MM.1S (cell line): ENCODE results near the gene VAV3.

Source experiments
- DNase-seq: peaks from one replicate; pipeline ENCODE4 v3.0.0-alpha.2; 2015
- H2AFZ ChIP-seq: fragments of 300-600 bp; sonication (generic); 2 replicates; pipeline ENCODE4 v1.6.0; 2016; ENCODE audit warnings: antibody characterized with exemption, low read length
- H3F3A ChIP-seq: fragments of 300-600 bp; sonication (generic); 2 replicates; pipeline ENCODE4 v1.6.1; 2016; ENCODE audit warnings: mild to moderate bottlenecking, antibody characterized with exemption, low read length, moderate library complexity, mixed read lengths; ENCODE audit not compliant: insufficient read depth
- H3K27ac ChIP-seq: fragments of 300-600 bp; sonication (generic); 2 replicates; pipeline ENCODE4 v1.5.1; 2016; ENCODE audit warnings: mild to moderate bottlenecking, low read length
- H3K27me3 ChIP-seq: fragments of 300-600 bp; sonication (generic); replicated peaks from 2 replicates; pipeline ENCODE4 v1.6.0; 2016; ENCODE audit warnings: low read length; ENCODE audit not compliant: insufficient read depth
- H3K36me3 ChIP-seq: fragments of 300-600 bp; sonication (generic); replicated peaks from 2 replicates; pipeline ENCODE4 v1.6.1; 2016; ENCODE audit warnings: mild to moderate bottlenecking, low read length, mixed read lengths; ENCODE audit not compliant: insufficient read depth
- H3K4me1 ChIP-seq: fragments of 300-600 bp; sonication (generic); 2 replicates; pipeline ENCODE4 v1.6.1; 2016; ENCODE audit warnings: low read length, mixed read lengths
- H3K4me2 ChIP-seq: fragments of 300-600 bp; sonication (generic); 2 replicates; pipeline ENCODE4 v1.6.0; 2016; ENCODE audit warnings: low read depth, low read length
- H3K4me3 ChIP-seq: fragments of 300-600 bp; sonication (generic); 2 replicates; pipeline ENCODE4 v1.5.1; 2016; ENCODE audit warnings: low read length, mixed read lengths
- H3K79me2 ChIP-seq: fragments of 300-600 bp; sonication (generic); 2 replicates; pipeline ENCODE4 v1.6.1; 2016; ENCODE audit warnings: mixed run types, low read length, mixed read lengths
- H3K9ac ChIP-seq: fragments of 300-600 bp; sonication (generic); 2 replicates; pipeline ENCODE4 v1.6.1; 2016; ENCODE audit warnings: low read length, mixed read lengths
- H3K9me2 ChIP-seq: fragments of 300-600 bp; sonication (generic); replicated peaks from 2 replicates; pipeline ENCODE4 v1.6.1; 2016; ENCODE audit warnings: mild to moderate bottlenecking, low read length, mixed read lengths; ENCODE audit not compliant: insufficient read depth
- H3K9me3 ChIP-seq: fragments of 300-600 bp; sonication (generic); replicated peaks from 2 replicates; pipeline ENCODE4 v1.6.1; 2016; ENCODE audit warnings: mild to moderate bottlenecking, low read length, mixed read lengths; ENCODE audit not compliant: insufficient read depth
- H4K20me1 ChIP-seq: fragments of 300-600 bp; sonication (generic); 2 replicates; pipeline ENCODE4 v1.6.1; 2016; ENCODE audit warnings: mild to moderate bottlenecking, low read length, moderate library complexity, mixed read lengths; ENCODE audit not compliant: insufficient read depth
- CTCF ChIP-seq: fragments of 300-600 bp; sonication (generic); IDR thresholded peaks from 2 replicates; pipeline ENCODE4 v1.5.1; 2016; ENCODE audit warnings: antibody characterized with exemption, low read length, mixed read lengths
- EZH2 ChIP-seq: fragments of 300-600 bp; sonication (generic); optimal IDR thresholded peaks from 2 replicates; pipeline ENCODE3; 2017; ENCODE audit warnings: low read depth, mild to moderate bottlenecking, antibody characterized with exemption, low read length, mixed read lengths
- EZH2phosphoT487 ChIP-seq: fragments of 300-600 bp; sonication (generic); IDR thresholded peaks from 2 replicates; pipeline ENCODE4 v1.6.1; 2018; ENCODE audit warnings: antibody characterized with exemption, low read length

Gene VAV3

GRCh38 chr1:107550358-107550757, 414.6 kb downstream of the VAV3 start:
- no peak overlapping the region for H3K9ac ChIP-seq
- DNase-seq, result no peak
- no peaks in the 10 kb centered on the region for H3K27me3 ChIP-seq
- TF ChIP-seq EZH2phosphoT487, result no peak
- TF ChIP-seq EZH2, result no peak
- no peak for TF ChIP-seq CTCF
- H3F3A ChIP-seq, result no peaks in the 10 kb centered on the region
- no peak overlapping the region for H2AFZ ChIP-seq
- no peaks in the 10 kb centered on the region for H4K20me1 ChIP-seq
- H3K4me2 ChIP-seq, result no peak overlapping the region
- no peaks in the 10 kb centered on the region for H3K9me2 ChIP-seq
- no peaks in the 10 kb centered on the region for H3K4me1 ChIP-seq
- no peak overlapping the region for H3K27ac ChIP-seq
- no peak overlapping the region for H3K4me3 ChIP-seq
- H3K36me3 ChIP-seq, result no peaks in the 10 kb centered on the region
- H3K79me2 ChIP-seq, result no peaks in the 10 kb centered on the region
- H3K9me3 ChIP-seq, result no peaks in the 10 kb centered on the region

- H3K36me3 ChIP-seq, result no peaks in the 10 kb centered on the region
- no peaks in the 10 kb centered on the region for H3F3A ChIP-seq
- H3K4me2 ChIP-seq, result no peak overlapping the region
- no peak for TF ChIP-seq EZH2phosphoT487
- no peak for TF ChIP-seq CTCF
- no peak for TF ChIP-seq EZH2
- H3K9me3 ChIP-seq, result no peaks in the 10 kb centered on the region
- H2AFZ ChIP-seq, result no peak overlapping the region
- no peaks in the 10 kb centered on the region for H3K27me3 ChIP-seq
- H3K4me1 ChIP-seq, result no peaks in the 10 kb centered on the region
- no peaks in the 10 kb centered on the region for H4K20me1 ChIP-seq
- DNase-seq, result no peak
- H3K9me2 ChIP-seq, result no peaks in the 10 kb centered on the region
- H3K9ac ChIP-seq, result no peak overlapping the region
- no peaks in the 10 kb centered on the region for H3K79me2 ChIP-seq
- H3K27ac ChIP-seq, result no peak overlapping the region
- no peak overlapping the region for H3K4me3 ChIP-seq
These were observed 415.7 kb downstream of the VAV3 start for GRCh38 chr1:107549152-107549810.

DNA sequence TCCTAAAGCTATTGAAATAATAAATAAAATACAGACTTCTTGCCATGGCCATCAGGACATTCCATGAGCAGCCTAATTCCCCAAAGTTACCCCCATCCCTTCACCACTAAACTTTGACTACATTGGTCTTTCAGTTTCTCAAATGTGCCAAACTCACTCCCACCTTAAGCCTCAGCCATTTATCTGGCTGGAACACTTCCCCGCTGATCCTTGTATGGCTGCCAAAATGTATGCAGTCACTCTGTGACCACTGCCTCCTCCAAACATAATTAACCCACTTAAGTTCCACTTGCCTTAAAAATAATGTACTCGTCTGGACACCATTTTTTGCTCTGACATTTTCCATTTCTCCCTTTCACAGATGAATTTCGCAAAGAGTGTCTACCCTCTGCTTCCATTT, 416.7 kb downstream of the VAV3 start:
- TF ChIP-seq EZH2phosphoT487 (no peak), CTCF (no peak), EZH2 (no peak)
- Histone ChIP-seq H3K4me1 (no peaks in the 10 kb centered on the region), H3K9me2 (no peaks in the 10 kb centered on the region), H3K27me3 (no peaks in the 10 kb centered on the region), H3K36me3 (no peaks in the 10 kb centered on the region), H3K27ac (no peak overlapping the region), H3K79me2 (no peaks in the 10 kb centered on the region), H2AFZ (no peak overlapping the region), H3F3A (no peaks in the 10 kb centered on the region), H3K4me2 (no peak overlapping the region), H3K9ac (no peak overlapping the region), H3K9me3 (no peaks in the 10 kb centered on the region), H4K20me1 (no peaks in the 10 kb centered on the region), H3K4me3 (no peak overlapping the region)
- DNase-seq, result no peak
